Stimulated activated CD4-positive, alpha-beta T cell treated with anti-CD3 and anti-CD28 coated beads, TNF-alpha, amount 100 ng/mL, for 24 hours (primary cell): ENCODE results near the gene TSC22D3.

Experiments used
- DNase-seq, 3 experiments: peaks; one replicate each; pipeline ENCODE4 v3.0.0-alpha.2; 2020; ENCODE audit warnings: low read depth in 3 of 3

Gene TSC22D3

GRCh38 chrX:107760304-107761077 lies 15.1 kb downstream of the TSC22D3 start:
- DNase-seq: no peak

GRCh38 chrX:107758231-107758766 lies 17.3 kb downstream of the TSC22D3 start:
- DNase-seq: no peak

GRCh38 chrX:107755721-107756120 lies 19.9 kb downstream of the TSC22D3 start:
- no peak for DNase-seq

GRCh38 chrX:107753187-107753586 lies 22.4 kb downstream of the TSC22D3 start:
- no peak for DNase-seq

- no peak for DNase-seq
Measured at GRCh38 chrX:107752714-107753113, 22.9 kb downstream of the TSC22D3 start.

GRCh38 chrX:107752043-107752442 lies 23.5 kb downstream of the TSC22D3 start:
- DNase-seq: no peak

- DNase-seq: no peak
Measured at GRCh38 chrX:107750861-107751445, 24.6 kb downstream of the TSC22D3 start.

GRCh38 chrX:107750263-107750662 lies 25.3 kb downstream of the TSC22D3 start:
- no peak for DNase-seq

GRCh38 chrX:107748506-107748905 lies 27.1 kb downstream of the TSC22D3 start:
- DNase-seq: no peak

- no peak for DNase-seq
Measured at GRCh38 chrX:107747596-107748161, 27.9 kb downstream of the TSC22D3 start.

GRCh38 chrX:107744868-107745267 lies 30.7 kb downstream of the TSC22D3 start:
- DNase-seq: no peak

- DNase-seq: no peak
Measured at GRCh38 chrX:107743995-107744394, 31.6 kb downstream of the TSC22D3 start.

- DNase-seq: no peak
Measured at GRCh38 chrX:107742700-107743191, 32.8 kb downstream of the TSC22D3 start.

- no peak for DNase-seq
Measured at GRCh38 chrX:107741404-107741790, 34.2 kb downstream of the TSC22D3 start.

- no peak for DNase-seq
Measured at GRCh38 chrX:107739541-107739940, 36.0 kb downstream of the TSC22D3 start.

- DNase-seq: no peak
Measured at GRCh38 chrX:107738768-107739167, 36.8 kb downstream of the TSC22D3 start.

GRCh38 chrX:107738272-107738671 lies 37.3 kb downstream of the TSC22D3 start:
- DNase-seq: no peak

GRCh38 chrX:107736781-107737531 lies 38.6 kb downstream of the TSC22D3 start:
- no peak for DNase-seq

- no peak for DNase-seq
Measured at GRCh38 chrX:107734646-107735045, 40.9 kb downstream of the TSC22D3 start.

- no peak for DNase-seq
Measured at GRCh38 chrX:107733686-107734085, 41.9 kb downstream of the TSC22D3 start.

- DNase-seq: no peak
Measured at GRCh38 chrX:107731831-107732502, 43.6 kb downstream of the TSC22D3 start.
